Stimulated activated CD4-positive, alpha-beta T cell treated with anti-CD3 and anti-CD28 coated beads, Interleukin-2, amount 100 ng/mL, for 24 hours (primary cell): ENCODE data around the gene SASH1.
A peak's percentile ranks its signal among the peaks of the same experiment; 100 is the strongest.

Experiments
- DNase-seq, 2 donors: peaks; one replicate each; pipeline ENCODE4 v3.0.0-alpha.2; 2020

Gene SASH1

GRCh38 chr6:148342350-148343046, at the start of gene SASH1:
TSS of gene SASH1 (plus strand) at chr6:148342838. CDS start at chr6:148343068, 230 bp downstream.
- peak; percentile 18 to 22 for DNase-seq

DNA sequence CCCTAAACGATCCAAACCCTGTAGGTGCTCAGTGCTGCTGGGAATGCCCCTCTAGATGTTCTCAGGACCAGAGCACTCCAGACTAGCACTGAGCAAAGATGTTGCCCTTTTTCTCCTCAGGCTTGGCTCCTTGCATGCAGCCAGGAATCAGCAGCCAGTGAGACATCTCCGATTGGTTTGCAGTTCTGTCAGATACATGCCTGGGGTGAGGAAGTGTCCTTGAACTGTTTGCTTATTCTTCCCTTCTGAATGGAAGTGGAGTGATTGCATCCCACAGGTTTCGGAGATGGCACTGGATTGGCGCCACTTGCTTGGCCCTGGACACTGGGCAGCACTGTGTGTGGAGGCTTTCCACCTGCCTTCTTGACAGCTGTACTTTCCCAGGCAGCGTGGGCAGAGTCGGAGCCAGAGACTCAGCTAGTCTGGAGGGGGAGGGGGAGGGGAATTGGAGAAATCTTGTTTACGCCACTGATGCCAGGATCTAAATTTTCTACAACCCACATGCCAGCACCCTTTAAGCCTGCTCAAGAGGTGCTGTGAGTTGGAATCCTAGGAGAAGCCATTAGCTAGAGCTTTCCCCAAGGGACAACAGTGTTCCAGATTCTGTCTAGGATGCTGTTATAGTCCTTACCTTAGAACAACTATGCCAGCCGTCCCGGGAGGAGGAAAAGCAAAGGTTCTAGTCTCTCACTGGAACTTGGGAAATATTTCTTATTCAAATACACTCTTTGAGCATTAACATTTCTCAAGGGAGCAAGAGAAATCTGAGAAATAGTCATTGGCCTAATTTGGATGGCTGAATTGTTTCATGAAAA, 49.2 kb upstream of the SASH1 start:
- no peak for DNase-seq

GRCh38 chr6:148294059-148294458, 48.6 kb upstream of the SASH1 start:
- DNase-seq, result no peak

GRCh38 chr6:148295261-148295887, 47.3 kb upstream of the SASH1 start:
- DNase-seq, result no peak

GRCh38 chr6:148296771-148297170, 45.9 kb upstream of the SASH1 start:
- no peak for DNase-seq

GRCh38 chr6:148298683-148299082, 44.0 kb upstream of the SASH1 start:
- DNase-seq, result no peak

- DNase-seq, result no peak
Measured at GRCh38 chr6:148303616-148304015, 39.0 kb upstream of the SASH1 start.

- no peak for DNase-seq
Measured at GRCh38 chr6:148304976-148305375, 37.7 kb upstream of the SASH1 start.

DNA sequence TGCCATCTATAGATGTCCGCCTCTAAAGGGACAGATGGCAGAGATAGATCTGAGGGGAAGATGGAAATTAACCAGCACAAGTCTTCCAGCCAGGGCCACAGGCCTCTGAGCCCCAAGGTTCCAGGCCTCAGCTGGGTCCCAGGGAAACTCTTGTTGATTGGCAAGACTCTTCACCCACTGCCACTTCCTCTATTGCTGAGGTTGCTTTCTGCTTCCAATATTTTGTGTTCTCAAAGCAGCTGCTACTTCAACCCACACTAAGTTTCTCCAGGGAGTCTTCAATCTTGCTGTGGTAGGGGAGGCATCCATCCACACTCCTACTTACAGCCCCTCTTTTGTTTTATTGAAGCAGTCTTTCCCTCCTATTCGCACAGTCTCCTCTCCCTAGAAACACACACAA, 36.4 kb upstream of the SASH1 start:
- no peak for DNase-seq

DNA sequence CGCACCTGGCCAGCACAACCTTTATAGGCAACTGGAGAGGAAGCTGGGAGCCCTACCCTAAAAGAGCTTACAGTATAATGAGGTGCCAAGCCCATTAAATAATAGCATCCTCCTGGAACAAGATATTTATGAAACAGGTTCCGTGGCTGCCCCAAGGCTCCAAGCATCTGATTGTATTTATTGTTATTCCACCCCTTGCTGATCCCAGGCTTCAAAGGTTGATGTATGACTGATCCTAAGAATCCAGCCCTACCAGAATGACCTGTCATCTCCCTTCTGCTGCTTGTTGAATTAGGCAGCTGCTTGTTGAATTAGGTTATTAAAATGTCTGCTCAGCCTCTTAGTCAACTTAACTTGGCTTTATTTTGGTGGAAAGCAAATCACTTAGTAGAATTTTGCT, 35.2 kb upstream of the SASH1 start:
- DNase-seq, result no peak

DNA sequence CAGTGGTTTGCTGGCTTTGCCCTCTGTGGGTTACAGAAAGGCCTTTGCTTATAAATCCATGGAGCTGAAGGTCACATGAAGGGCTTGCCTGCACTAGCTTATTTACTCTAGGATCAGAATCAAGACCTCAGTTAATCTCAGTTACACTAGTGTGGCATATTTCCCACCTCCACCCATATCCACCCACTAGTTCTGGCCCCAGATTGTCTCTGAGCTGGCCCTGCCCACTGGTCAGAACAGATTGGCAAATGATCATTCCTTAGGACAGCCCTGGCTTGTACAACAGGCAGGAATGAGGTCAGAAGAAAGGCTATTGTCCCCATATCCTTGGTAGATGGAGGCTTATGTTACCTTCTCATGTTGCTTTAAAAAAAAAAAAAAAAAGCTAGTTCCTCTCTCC, 33.3 kb upstream of the SASH1 start:
- DNase-seq, result no peak

- no peak for DNase-seq
Measured at GRCh38 chr6:148311966-148312669, 30.5 kb upstream of the SASH1 start.

DNA sequence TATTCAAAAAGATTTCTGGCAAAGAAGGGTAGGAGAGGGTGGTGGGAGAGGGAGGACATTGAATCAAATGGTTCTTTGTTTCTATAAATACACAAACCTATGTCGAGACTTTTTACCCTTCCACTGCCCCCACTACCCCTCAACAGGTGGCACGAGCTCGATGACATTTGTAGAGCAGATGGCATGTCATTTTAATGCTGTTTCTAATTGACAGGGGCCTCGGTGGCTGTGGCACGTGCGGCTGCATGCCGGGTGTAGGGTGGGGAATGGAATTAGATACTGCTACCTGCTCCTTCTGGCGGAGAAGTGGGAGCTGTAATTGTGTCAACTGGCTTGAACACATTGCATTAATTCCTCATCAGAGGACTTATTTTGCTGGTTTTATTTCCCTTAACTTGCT, 29.1 kb upstream of the SASH1 start:
- DNase-seq, result no peak

- DNase-seq, result no peak
Measured at GRCh38 chr6:148316308-148316707, 26.3 kb upstream of the SASH1 start.

DNA sequence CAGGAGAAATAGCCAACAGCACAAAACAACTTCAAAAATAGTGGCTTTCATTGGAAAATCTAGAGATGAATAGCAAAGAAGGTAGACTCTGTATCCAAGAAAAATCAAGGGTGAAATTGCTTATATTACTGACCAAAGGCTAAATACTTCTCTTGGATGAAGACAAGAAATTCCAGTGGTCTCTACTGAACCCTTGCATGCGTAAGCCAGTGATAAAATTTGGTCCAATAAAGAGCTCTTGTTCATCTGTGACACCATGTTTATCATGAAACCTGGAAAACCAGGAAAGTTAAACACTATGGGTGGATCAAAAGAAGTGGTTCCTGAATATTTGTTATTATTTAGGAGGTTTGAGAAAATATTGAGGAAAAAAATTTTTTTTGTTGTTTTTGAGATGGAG, 25.6 kb upstream of the SASH1 start:
- DNase-seq, result no peak

GRCh38 chr6:148317739-148318138, 24.9 kb upstream of the SASH1 start:
- DNase-seq, result no peak

DNA sequence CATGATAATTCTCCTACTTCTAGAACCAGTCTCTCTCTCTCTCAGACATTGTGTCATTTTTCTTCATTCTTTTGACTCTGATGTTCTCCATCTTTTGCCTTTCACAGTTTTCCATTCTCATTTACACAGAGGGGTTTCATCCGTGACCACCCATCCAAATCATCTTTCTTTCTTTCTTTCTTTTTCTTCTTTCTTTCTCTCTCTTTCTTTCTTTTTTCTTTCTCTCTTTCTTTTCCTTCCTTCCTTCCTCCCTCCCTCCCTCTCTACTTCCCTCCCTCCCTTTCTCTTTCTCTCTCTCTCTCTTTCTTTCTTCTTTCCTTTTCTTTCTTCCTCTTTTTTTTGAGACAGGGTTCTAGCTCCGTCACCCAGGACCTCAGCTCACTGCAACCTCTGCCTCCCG, 19.9 kb upstream of the SASH1 start:
- DNase-seq, result no peak

- DNase-seq, result no peak
Measured at GRCh38 chr6:148323344-148323743, 19.3 kb upstream of the SASH1 start.

DNA sequence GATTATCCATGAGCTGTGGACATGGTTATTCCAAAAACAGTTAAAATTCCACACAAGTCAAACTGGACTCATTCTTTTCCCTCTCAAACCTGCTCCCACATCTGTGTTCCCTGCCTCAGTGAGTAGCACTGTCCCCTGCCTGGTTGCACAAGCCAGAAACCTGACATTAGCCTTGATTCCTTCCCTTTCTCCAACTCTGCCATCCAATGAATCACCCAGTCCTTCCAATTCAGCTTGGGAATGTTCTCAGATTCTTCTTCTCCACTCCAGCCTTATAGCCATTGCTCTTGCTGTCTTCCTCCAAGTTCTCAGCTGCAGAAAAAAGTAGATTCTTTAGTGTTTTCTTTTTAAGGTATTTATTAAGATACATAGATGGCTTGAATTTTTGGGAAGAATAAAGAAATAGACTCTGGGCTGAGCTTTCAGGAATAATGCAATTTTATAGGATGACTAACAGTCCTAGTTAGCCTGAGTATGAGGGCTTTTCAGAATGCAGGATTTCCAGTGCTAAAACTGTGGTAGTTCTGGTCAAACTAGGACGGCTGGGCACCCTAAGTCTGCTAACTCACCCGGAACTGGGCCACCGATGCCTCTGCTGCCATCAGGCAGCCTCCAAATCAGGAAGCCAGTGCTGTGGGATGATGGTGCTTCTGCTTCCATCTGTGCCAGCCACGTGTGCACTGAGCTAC, 18.2 kb upstream of the SASH1 start:
- no peak for DNase-seq

- no peak for DNase-seq
Measured at GRCh38 chr6:148325316-148326068, 17.1 kb upstream of the SASH1 start.

GRCh38 chr6:148328876-148329555, 13.6 kb upstream of the SASH1 start:
- no peak for DNase-seq
